ENCODE results near the gene LRMDA.

DNA sequence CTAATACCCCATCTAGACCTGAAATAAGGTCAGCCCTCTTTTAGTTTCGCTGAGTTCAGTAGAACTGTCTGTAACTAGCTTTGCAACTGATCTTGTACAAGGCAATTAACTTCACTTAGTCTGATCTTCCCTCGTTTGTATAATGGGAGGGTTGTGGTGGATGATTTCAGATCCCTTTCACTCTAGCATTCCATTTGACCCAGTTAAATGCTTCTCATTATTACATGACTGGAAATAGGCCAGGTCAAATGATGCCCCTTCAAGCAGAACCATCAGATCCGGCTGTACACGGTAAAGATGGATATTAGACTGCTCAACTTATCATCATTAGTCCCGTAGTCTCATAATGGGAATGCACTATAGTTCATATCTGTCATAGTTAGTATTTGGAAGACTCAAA, 1009.0 kb downstream of the LRMDA start:
- no peak for TF ChIP-seq JUN (IDR thresholded peaks at IDR 0.05)
- TF ChIP-seq, protein P1, sequence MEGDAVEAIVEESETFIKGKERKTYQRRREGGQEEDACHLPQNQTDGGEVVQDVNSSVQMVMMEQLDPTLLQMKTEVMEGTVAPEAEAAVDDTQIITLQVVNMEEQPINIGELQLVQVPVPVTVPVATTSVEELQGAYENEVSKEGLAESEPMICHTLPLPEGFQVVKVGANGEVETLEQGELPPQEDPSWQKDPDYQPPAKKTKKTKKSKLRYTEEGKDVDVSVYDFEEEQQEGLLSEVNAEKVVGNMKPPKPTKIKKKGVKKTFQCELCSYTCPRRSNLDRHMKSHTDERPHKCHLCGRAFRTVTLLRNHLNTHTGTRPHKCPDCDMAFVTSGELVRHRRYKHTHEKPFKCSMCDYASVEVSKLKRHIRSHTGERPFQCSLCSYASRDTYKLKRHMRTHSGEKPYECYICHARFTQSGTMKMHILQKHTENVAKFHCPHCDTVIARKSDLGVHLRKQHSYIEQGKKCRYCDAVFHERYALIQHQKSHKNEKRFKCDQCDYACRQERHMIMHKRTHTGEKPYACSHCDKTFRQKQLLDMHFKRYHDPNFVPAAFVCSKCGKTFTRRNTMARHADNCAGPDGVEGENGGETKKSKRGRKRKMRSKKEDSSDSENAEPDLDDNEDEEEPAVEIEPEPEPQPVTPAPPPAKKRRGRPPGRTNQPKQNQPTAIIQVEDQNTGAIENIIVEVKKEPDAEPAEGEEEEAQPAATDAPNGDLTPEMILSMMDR (IDR thresholded peaks at IDR 0.05): no peak
- TF ChIP-seq EP300 (IDR thresholded peaks at IDR 0.05): no peak
- TF ChIP-seq POLR2AphosphoS2 (conservative IDR thresholded peaks at IDR 0.05; ENCODE audit: low read length): no peak
- TF ChIP-seq BHLHE40 (IDR thresholded peaks at IDR 0.05; ENCODE audit: low read depth, low read length): no peak

Data from A549 (cell line).